OCI-LY1 (cell line): ENCODE data around the gene KRTAP12-2.
"Not testable (repeated sequence)": the region's sequence is repeated elsewhere in the genome, so short reads cannot be mapped to it uniquely, and the experiment has no call there.

Experiments used
- H2AFZ ChIP-seq: fragments of 200-600 bp; sonication (generic), shearing (Covaris generic); 2 replicates; pipeline ENCODE4 v1.6.0; 2014; ENCODE audit warnings: antibody characterized with exemption, mild to moderate bottlenecking, low read length
- H3F3A ChIP-seq: fragments of 200-600 bp; sonication (generic), shearing (Covaris generic); 2 replicates; pipeline ENCODE4 v1.6.0; 2014; ENCODE audit warnings: mild to moderate bottlenecking, antibody characterized with exemption, low read length, moderate library complexity; ENCODE audit not compliant: insufficient read depth
- H3K27ac ChIP-seq: fragments of 200-600 bp; sonication (generic); 2 replicates; pipeline ENCODE4 v1.5.1; 2014; ENCODE audit warnings: low read length, mixed run types, mild to moderate bottlenecking, low read depth; ENCODE audit not compliant: poor library complexity, severe bottlenecking
- H3K27me3 ChIP-seq: fragments of 200-600 bp; sonication (generic); 2 replicates; pipeline ENCODE4 v1.6.0; 2014; ENCODE audit warnings: antibody characterized with exemption, mild to moderate bottlenecking, low read length, moderate library complexity; ENCODE audit not compliant: insufficient read depth
- H3K36me3 ChIP-seq: fragments of 200-600 bp; sonication (generic); 2 replicates; pipeline ENCODE4 v1.6.1; 2014; ENCODE audit warnings: mild to moderate bottlenecking, antibody characterized with exemption, low read length, moderate library complexity, mixed read lengths; ENCODE audit not compliant: insufficient read depth
- H3K4me1 ChIP-seq: fragments of 200-600 bp; sonication (generic); 2 replicates; pipeline ENCODE4 v1.5.1; 2014; ENCODE audit warnings: mild to moderate bottlenecking, low read length, moderate library complexity; ENCODE audit not compliant: insufficient read depth, severe bottlenecking
- H3K4me2 ChIP-seq: fragments of 200-600 bp; sonication (generic), shearing (Covaris generic); 2 replicates; pipeline ENCODE4 v1.6.1; 2014; ENCODE audit warnings: low read length
- H3K4me3 ChIP-seq: fragments of 200-600 bp; sonication (generic); 2 replicates; pipeline ENCODE4 v1.5.1; 2014; ENCODE audit warnings: low read length, low read depth, mild to moderate bottlenecking, mixed read lengths; ENCODE audit not compliant: poor library complexity, severe bottlenecking
- H3K79me2 ChIP-seq: fragments of 200-600 bp; shearing (Covaris generic); 2 replicates; pipeline ENCODE4 v1.6.1; 2016; ENCODE audit warnings: mixed run types, low read length, mixed read lengths; ENCODE audit not compliant: insufficient read depth
- H3K9ac ChIP-seq: fragments of 200-600 bp; sonication (generic), shearing (Covaris generic); 2 replicates; pipeline ENCODE4 v1.6.1; 2014; ENCODE audit warnings: mild to moderate bottlenecking, low read length, mixed read lengths
- H3K9me2 ChIP-seq: fragments of 200-600 bp; sonication (generic), shearing (Covaris generic); 2 replicates; pipeline ENCODE4 v1.6.1; 2014; ENCODE audit warnings: low read depth, mild to moderate bottlenecking, low read length, mixed read lengths
- H3K9me3 ChIP-seq: fragments of 200-600 bp; shearing (Covaris generic); 2 replicates; pipeline ENCODE4 v1.6.1; 2014; ENCODE audit warnings: low read length, mixed read lengths
- H4K20me1 ChIP-seq: fragments of 200-600 bp; sonication (generic), shearing (Covaris generic); 2 replicates; pipeline ENCODE4 v1.6.0; 2016; ENCODE audit warnings: mild to moderate bottlenecking, low read length; ENCODE audit not compliant: insufficient read depth
- EZH2 ChIP-seq: fragments of 200-600 bp; sonication (generic), shearing (Covaris generic); IDR thresholded peaks from 2 replicates; pipeline ENCODE4 v1.8.0; 2017; ENCODE audit warnings: borderline replicate concordance, mixed run types, mild to moderate bottlenecking, antibody characterized with exemption, low read length, moderate library complexity, mixed read lengths
- TF ChIP-seq, protein P1 (sequence below): fragments of 200-600 bp; sonication (generic), shearing (Covaris generic); IDR thresholded peaks from 2 replicates; pipeline ENCODE4 v1.5.1; 2017; ENCODE audit warnings: mild to moderate bottlenecking, antibody characterized with exemption, low read length, moderate library complexity, mixed read lengths

Gene KRTAP12-2

DNA sequence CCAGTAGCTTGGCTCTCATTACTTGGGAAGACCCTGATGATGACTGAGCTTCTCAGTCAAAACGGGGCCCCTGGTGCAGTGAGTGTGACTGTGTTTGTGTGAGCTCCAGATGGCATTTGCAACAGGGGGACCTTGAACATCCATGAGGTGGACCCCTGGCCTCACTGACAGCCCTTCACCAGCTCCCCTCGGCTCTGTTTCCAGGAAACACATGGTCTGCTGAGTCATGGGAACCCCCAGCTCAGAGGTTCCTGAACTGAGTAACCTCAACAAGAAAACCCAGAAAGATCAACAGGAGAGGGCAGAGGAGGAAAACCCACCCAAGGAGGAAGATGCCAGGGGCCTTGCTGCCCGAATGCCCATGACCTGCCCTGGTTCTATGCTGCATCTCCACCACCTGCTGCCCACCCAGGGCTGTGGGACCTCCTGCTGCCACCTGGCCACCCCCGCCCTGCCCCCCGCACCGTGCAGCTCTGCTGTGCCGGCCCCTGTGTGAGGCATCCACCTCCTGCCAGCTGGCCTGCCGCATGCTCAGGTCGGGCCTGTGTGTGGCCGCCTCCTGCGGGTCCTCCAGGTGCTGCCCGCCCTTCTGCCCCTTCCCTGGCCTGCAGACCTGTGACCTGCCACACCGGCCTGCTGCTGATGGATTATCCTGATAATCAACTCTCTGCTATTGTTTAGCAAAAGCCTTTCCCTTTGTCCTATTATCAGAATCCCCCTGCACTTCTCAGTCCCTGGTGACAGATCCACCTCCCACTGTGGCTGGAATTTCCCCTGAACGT, 19.5 kb upstream of the KRTAP12-2 start:
- H3K27me3 ChIP-seq: peaks cover 8% of the 10 kb centered on the region; the same call in 1 of the 2 replicates
- no peak overlapping the region for H3K4me3 ChIP-seq
- H4K20me1 ChIP-seq: no peaks in the 10 kb centered on the region
- no peaks in the 10 kb centered on the region for H3K9me2 ChIP-seq
- H3K9me3 ChIP-seq: no peaks in the 10 kb centered on the region
- no peaks in the 10 kb centered on the region for H3K79me2 ChIP-seq
- H3K9ac ChIP-seq: no peak overlapping the region
- H3K36me3 ChIP-seq: no peaks in the 10 kb centered on the region
- H3F3A ChIP-seq: no peaks in the 10 kb centered on the region
- H3K4me2 ChIP-seq: no peak overlapping the region
- H2AFZ ChIP-seq: no peak overlapping the region
- H3K27ac ChIP-seq: no peak overlapping the region
- no peaks in the 10 kb centered on the region for H3K4me1 ChIP-seq
- TF ChIP-seq EZH2: no peak
- TF ChIP-seq, protein P1, sequence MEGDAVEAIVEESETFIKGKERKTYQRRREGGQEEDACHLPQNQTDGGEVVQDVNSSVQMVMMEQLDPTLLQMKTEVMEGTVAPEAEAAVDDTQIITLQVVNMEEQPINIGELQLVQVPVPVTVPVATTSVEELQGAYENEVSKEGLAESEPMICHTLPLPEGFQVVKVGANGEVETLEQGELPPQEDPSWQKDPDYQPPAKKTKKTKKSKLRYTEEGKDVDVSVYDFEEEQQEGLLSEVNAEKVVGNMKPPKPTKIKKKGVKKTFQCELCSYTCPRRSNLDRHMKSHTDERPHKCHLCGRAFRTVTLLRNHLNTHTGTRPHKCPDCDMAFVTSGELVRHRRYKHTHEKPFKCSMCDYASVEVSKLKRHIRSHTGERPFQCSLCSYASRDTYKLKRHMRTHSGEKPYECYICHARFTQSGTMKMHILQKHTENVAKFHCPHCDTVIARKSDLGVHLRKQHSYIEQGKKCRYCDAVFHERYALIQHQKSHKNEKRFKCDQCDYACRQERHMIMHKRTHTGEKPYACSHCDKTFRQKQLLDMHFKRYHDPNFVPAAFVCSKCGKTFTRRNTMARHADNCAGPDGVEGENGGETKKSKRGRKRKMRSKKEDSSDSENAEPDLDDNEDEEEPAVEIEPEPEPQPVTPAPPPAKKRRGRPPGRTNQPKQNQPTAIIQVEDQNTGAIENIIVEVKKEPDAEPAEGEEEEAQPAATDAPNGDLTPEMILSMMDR: no peak

DNA sequence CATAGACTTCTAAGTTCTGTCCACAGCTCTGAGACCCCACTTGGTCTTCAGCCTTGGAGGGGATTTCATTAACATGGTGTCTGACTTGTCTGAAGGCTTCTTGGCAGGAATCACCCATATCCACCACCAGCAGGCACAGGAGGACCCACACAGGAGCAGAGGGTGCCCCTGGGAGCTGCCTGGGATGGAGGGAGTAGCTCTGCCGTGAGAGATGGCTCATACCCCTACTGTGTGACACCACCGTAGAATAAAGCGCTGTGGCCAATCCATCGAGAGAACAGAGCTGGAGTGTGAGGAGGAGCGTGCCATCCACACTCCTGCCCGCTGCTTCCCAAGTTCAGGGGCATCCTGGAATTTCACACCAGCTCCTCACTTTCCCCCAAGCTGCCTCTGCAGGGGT, 18.3 kb upstream of the KRTAP12-2 start:
- H3K4me3 ChIP-seq, H2AFZ ChIP-seq, H3F3A ChIP-seq, H4K20me1 ChIP-seq, H3K9me2 ChIP-seq, H3K79me2 ChIP-seq, H3K4me1 ChIP-seq, H3K27me3 ChIP-seq, H3K4me2 ChIP-seq, H3K36me3 ChIP-seq, H3K9ac ChIP-seq, H3K27ac ChIP-seq, H3K9me3 ChIP-seq: not testable (repeated sequence)

DNA sequence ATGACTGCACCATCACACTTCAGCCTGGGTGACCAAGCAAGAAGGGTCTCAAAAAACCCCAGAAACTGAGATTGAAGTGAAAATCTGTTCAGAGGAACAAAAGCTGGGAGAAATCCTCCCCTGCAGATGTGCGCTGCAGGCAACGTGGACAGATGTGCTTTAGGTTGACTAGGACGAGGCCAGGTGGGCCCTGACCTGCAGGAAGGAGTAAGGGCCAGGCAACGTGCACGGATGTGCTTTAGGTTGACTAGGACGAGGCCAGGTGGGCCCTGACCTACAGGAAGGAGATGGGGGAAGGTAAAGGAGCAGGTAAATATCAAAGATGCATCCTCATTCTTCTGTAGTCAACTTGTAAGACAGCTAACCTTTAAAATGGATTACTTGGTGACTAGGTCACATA, 17.8 kb upstream of the KRTAP12-2 start:
- Histone ChIP-seq H3K9me3 (no peaks in the 10 kb centered on the region), H3K9ac (no peak overlapping the region), H2AFZ (no peak overlapping the region), H3F3A (no peaks in the 10 kb centered on the region), H3K27me3 (peaks cover 3% of the 10 kb centered on the region; the same call in 1 of the 2 replicates), H3K4me3 (no peak overlapping the region), H4K20me1 (no peaks in the 10 kb centered on the region), H3K79me2 (no peaks in the 10 kb centered on the region), H3K36me3 (no peaks in the 10 kb centered on the region), H3K27ac (no peak overlapping the region), H3K4me2 (no peak overlapping the region), H3K9me2 (no peaks in the 10 kb centered on the region), H3K4me1 (no peaks in the 10 kb centered on the region)
- TF ChIP-seq, protein P1: no peak
- no peak for TF ChIP-seq EZH2

DNA sequence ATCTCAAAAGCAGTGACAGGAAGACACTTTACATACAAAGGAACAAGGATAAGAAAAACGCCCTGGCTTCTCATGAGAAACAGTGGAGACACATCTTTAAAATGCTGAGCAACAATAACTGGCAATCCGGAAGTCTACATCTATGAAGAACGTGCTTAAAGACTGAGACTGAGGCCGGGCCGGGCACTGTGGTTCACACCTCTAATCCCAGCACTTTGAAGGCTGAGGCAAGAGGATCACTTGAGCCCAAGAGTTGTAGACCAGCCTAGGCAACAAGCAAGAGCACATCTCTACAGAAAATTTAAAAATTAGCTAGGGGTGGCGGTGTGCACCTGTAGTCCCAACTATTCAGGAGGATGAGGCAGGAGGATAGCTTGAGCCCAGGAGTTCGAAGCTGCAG, 17.4 kb upstream of the KRTAP12-2 start:
- H3K79me2 ChIP-seq: no peaks in the 10 kb centered on the region
- H3K27ac ChIP-seq: no peak overlapping the region
- no peak overlapping the region for H2AFZ ChIP-seq
- no peaks in the 10 kb centered on the region for H3K9me3 ChIP-seq
- H3K4me2 ChIP-seq: no peak overlapping the region
- H3K27me3 ChIP-seq: peaks cover 3% of the 10 kb centered on the region; the same call in 1 of the 2 replicates
- no peaks in the 10 kb centered on the region for H4K20me1 ChIP-seq
- H3K36me3 ChIP-seq: no peaks in the 10 kb centered on the region
- no peak overlapping the region for H3K9ac ChIP-seq
- H3K4me1 ChIP-seq: no peaks in the 10 kb centered on the region
- H3F3A ChIP-seq: no peaks in the 10 kb centered on the region
- no peaks in the 10 kb centered on the region for H3K9me2 ChIP-seq
- TF ChIP-seq EZH2: no peak
- TF ChIP-seq, protein P1: no peak
- H3K4me3 ChIP-seq: no peak overlapping the region
